ENCODE results near the gene CLDN19.

GRCh38 chr1:42783092-42783491 lies 43.1 kb upstream of the CLDN19 start:
- TF ChIP-seq CTCF (IDR thresholded peaks at IDR 0.05), result no peak
- no peak for TF ChIP-seq POLR2A (IDR thresholded peaks at IDR 0.05)
- no peak for TF ChIP-seq POLR2AphosphoS5 (IDR thresholded peaks at IDR 0.05)

Measured in stomach (tissue), 4 donors.